ENCODE data around the gene ZSWIM3. TPM values are rescaled to one million over a fixed set of nuclear protein-coding genes. Genes with fewer than 3 reads are reported as not detected.
"Not testable (repeated sequence)": the region's sequence is repeated elsewhere in the genome, so short reads cannot be mapped to it uniquely, and the experiment has no call there.

The ZSWIM3 gene
- polyA plus RNA-seq, 1 donor from 2014 or later, result 14.3 TPM

- Histone ChIP-seq H3K9ac (ENCODE audit: low read length) (no peak overlapping the region), H2AFZ (ENCODE audit: low read depth, low read length) (no peak overlapping the region), H3K79me2 (replicated peaks; ENCODE audit: insufficient read depth, low read length) (no peaks in the 10 kb centered on the region), H3F3A (ENCODE audit: insufficient read depth, low read length, poor library complexity, severe bottlenecking) (no peaks in the 10 kb centered on the region), H3K36me3 (ENCODE audit: insufficient read depth, low read length) (no peaks in the 10 kb centered on the region), H3K9me3 (ENCODE audit: low read length) (no peaks in the 10 kb centered on the region), H3K4me3 (ENCODE audit: low read length) (no peak overlapping the region), H3K27me3 (ENCODE audit: insufficient read depth, low read depth, low read length) (no peaks in the 10 kb centered on the region), H3K9me2 (ENCODE audit: insufficient read depth, low read length) (no peaks in the 10 kb centered on the region), H4K20me1 (ENCODE audit: insufficient read depth) (no peaks in the 10 kb centered on the region), H3K4me2 (ENCODE audit: low read length) (no peak overlapping the region), H3K27ac (ENCODE audit: low read length) (no peak overlapping the region)
- no peak for TF ChIP-seq MXI1 (conservative IDR thresholded peaks at IDR 0.05; ENCODE audit: poor library complexity, severe bottlenecking)
- TF ChIP-seq RAD21 (conservative IDR thresholded peaks at IDR 0.05), result no peak
- no peak for TF ChIP-seq TAF1 (IDR thresholded peaks at IDR 0.05; ENCODE audit: low read depth)
- no peak for TF ChIP-seq EP300 (conservative IDR thresholded peaks at IDR 0.05; ENCODE audit: poor library complexity, severe bottlenecking)
- no peak for TF ChIP-seq POLR2AphosphoS5 (IDR thresholded peaks at IDR 0.05)
- TF ChIP-seq REST (IDR thresholded peaks at IDR 0.05; ENCODE audit: borderline replicate concordance), result no peak
- TF ChIP-seq, protein P1, sequence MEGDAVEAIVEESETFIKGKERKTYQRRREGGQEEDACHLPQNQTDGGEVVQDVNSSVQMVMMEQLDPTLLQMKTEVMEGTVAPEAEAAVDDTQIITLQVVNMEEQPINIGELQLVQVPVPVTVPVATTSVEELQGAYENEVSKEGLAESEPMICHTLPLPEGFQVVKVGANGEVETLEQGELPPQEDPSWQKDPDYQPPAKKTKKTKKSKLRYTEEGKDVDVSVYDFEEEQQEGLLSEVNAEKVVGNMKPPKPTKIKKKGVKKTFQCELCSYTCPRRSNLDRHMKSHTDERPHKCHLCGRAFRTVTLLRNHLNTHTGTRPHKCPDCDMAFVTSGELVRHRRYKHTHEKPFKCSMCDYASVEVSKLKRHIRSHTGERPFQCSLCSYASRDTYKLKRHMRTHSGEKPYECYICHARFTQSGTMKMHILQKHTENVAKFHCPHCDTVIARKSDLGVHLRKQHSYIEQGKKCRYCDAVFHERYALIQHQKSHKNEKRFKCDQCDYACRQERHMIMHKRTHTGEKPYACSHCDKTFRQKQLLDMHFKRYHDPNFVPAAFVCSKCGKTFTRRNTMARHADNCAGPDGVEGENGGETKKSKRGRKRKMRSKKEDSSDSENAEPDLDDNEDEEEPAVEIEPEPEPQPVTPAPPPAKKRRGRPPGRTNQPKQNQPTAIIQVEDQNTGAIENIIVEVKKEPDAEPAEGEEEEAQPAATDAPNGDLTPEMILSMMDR (IDR thresholded peaks at IDR 0.05; ENCODE audit: poor library complexity, severe bottlenecking), result no peak
Observed at GRCh38 chr20:45827712-45828111, 29.7 kb upstream of the ZSWIM3 start.

- TF ChIP-seq RAD21 (conservative IDR thresholded peaks at IDR 0.05) (no peak), TAF1 (IDR thresholded peaks at IDR 0.05; ENCODE audit: low read depth) (no peak), MXI1 (conservative IDR thresholded peaks at IDR 0.05; ENCODE audit: poor library complexity, severe bottlenecking) (no peak), EZH2 (IDR thresholded peaks at IDR 0.05; ENCODE audit: borderline replicate concordance, insufficient read depth, low read length, poor library complexity, severe bottlenecking) (no peak), EP300 (conservative IDR thresholded peaks at IDR 0.05; ENCODE audit: poor library complexity, severe bottlenecking) (no peak)
- Histone ChIP-seq H3K4me3 (ENCODE audit: low read length) (no peak overlapping the region), H2AFZ (ENCODE audit: low read depth, low read length) (no peak overlapping the region), H3K9ac (ENCODE audit: low read length) (no peak overlapping the region), H3K9me3 (ENCODE audit: low read length) (no peaks in the 10 kb centered on the region), H3K27ac (ENCODE audit: low read length) (no peak overlapping the region), H3K27me3 (ENCODE audit: insufficient read depth, low read depth, low read length) (no peaks in the 10 kb centered on the region), H4K20me1 (ENCODE audit: insufficient read depth) (no peaks in the 10 kb centered on the region), H3K9me2 (ENCODE audit: insufficient read depth, low read length) (no peaks in the 10 kb centered on the region), H3K79me2 (replicated peaks; ENCODE audit: insufficient read depth, low read length) (no peaks in the 10 kb centered on the region), H3K4me2 (ENCODE audit: low read length) (no peak overlapping the region), H3K36me3 (ENCODE audit: insufficient read depth, low read length) (no peaks in the 10 kb centered on the region), H3F3A (ENCODE audit: insufficient read depth, low read length, poor library complexity, severe bottlenecking) (no peaks in the 10 kb centered on the region)
Observed at GRCh38 chr20:45828589-45828988, 28.8 kb upstream of the ZSWIM3 start.

- not testable (repeated sequence) for H3K27ac ChIP-seq (ENCODE audit: low read length); H3K79me2 ChIP-seq (replicated peaks; ENCODE audit: insufficient read depth, low read length); H3K9me2 ChIP-seq (ENCODE audit: insufficient read depth, low read length); H3K4me2 ChIP-seq (ENCODE audit: low read length); H3K4me3 ChIP-seq (ENCODE audit: low read length); H4K20me1 ChIP-seq (ENCODE audit: insufficient read depth); H3K36me3 ChIP-seq (ENCODE audit: insufficient read depth, low read length); H3K9ac ChIP-seq (ENCODE audit: low read length); H3F3A ChIP-seq (ENCODE audit: insufficient read depth, low read length, poor library complexity, severe bottlenecking); H2AFZ ChIP-seq (ENCODE audit: low read depth, low read length); H3K9me3 ChIP-seq (ENCODE audit: low read length); H3K27me3 ChIP-seq (ENCODE audit: insufficient read depth, low read depth, low read length)
Observed at GRCh38 chr20:45829673-45830106, 27.7 kb upstream of the ZSWIM3 start.

Data from neural cell (in vitro differentiated cells).